Neural progenitor cell (in vitro differentiated cells): ENCODE data around the gene LIMS2. TPM values are rescaled to one million over a fixed set of nuclear protein-coding genes. Genes with fewer than 3 reads are reported as not detected.

Experiments
- DNase-seq: peaks from one replicate; pipeline ENCODE4 v3.0.0-alpha.2; 2016; ENCODE audit warnings: low spot score
- H2AFZ ChIP-seq: fragments of 200-600 bp; sonication (generic); replicated peaks from 2 replicates; pipeline ENCODE4 v1.6.1; 2016; ENCODE audit warnings: antibody characterized with exemption
- H3F3A ChIP-seq: fragments of 200-600 bp; sonication (generic); 2 replicates; pipeline ENCODE4 v1.6.1; 2016; ENCODE audit warnings: antibody characterized with exemption, low read depth
- H3K27ac ChIP-seq: fragments of 200-600 bp; sonication (generic); 2 replicates; pipeline ENCODE4 v1.5.1; 2016; ENCODE audit warnings: mild to moderate bottlenecking
- H3K27me3 ChIP-seq: fragments of 200-600 bp; sonication (generic); 2 replicates; pipeline ENCODE4 v1.6.1; 2016; ENCODE audit warnings: mild to moderate bottlenecking, moderate library complexity
- H3K36me3 ChIP-seq: fragments of 200-600 bp; sonication (generic); 2 replicates; pipeline ENCODE4 v1.5.1; 2016
- H3K4me1 ChIP-seq: fragments of 200-600 bp; sonication (generic); 2 replicates; pipeline ENCODE4 v1.6.1; 2016; ENCODE audit warnings: mixed run types
- H3K4me2 ChIP-seq: fragments of 200-600 bp; sonication (generic); 2 replicates; pipeline ENCODE4 v1.6.1; 2016
- H3K4me3 ChIP-seq: fragments of 200-600 bp; sonication (generic); 2 replicates; pipeline ENCODE4 v1.5.1; 2016
- H3K79me2 ChIP-seq: fragments of 200-600 bp; sonication (generic); 2 replicates; pipeline ENCODE4 v1.6.1; 2016; ENCODE audit warnings: low read depth
- H3K9ac ChIP-seq: fragments of 200-600 bp; sonication (generic); 2 replicates; pipeline ENCODE4 v1.6.1; 2016
- H3K9me3 ChIP-seq: fragments of 200-600 bp; sonication (generic); 2 replicates; pipeline ENCODE4 v1.5.1; 2016; ENCODE audit warnings: low read depth
- H4K20me1 ChIP-seq: fragments of 200-600 bp; sonication (generic); 2 replicates; pipeline ENCODE4 v1.6.1; 2016; ENCODE audit warnings: low read depth
- H3K27ac Mint-ChIP-seq: 3 replicates; pipeline ENCODE4 v1.8.0; 2021; ENCODE audit warnings: mixed read lengths
- H3K27me3 Mint-ChIP-seq: 2 replicates; pipeline ENCODE4 v1.8.0; 2022; ENCODE audit warnings: low read depth, mild to moderate bottlenecking, inconsistent platforms, moderate library complexity, mixed read lengths; ENCODE audit not compliant: insufficient read depth
- H3K36me3 Mint-ChIP-seq: 3 replicates; pipeline ENCODE4 v1.8.0; 2021; ENCODE audit warnings: mixed read lengths
- H3K4me1 Mint-ChIP-seq: 3 replicates; pipeline ENCODE4 v1.8.0; 2021; ENCODE audit warnings: mixed read lengths
- H3K4me3 Mint-ChIP-seq: 3 replicates; pipeline ENCODE4 v1.8.0; 2021; ENCODE audit warnings: mild to moderate bottlenecking, moderate library complexity, mixed read lengths
- H3K9me3 Mint-ChIP-seq: 3 replicates; pipeline ENCODE4 v1.8.0; 2020; ENCODE audit warnings: mixed read lengths
- EZH2 ChIP-seq: fragments of 200-600 bp; sonication (generic); IDR thresholded peaks from 2 replicates; pipeline ENCODE4 v1.6.1; 2017; ENCODE audit warnings: antibody characterized with exemption, mild to moderate bottlenecking, moderate library complexity
- EZH2phosphoT487 ChIP-seq: fragments of 200-600 bp; sonication (generic); IDR thresholded peaks from 2 replicates; pipeline ENCODE4 v1.6.1; 2017; ENCODE audit warnings: antibody characterized with exemption
- total RNA-seq: library from RNA; depleted of rRNA; stranded (reverse); fragments of >200 nt; gene quantifications from 2 replicates; pipeline ENCODE4 v1.2.3, GENCODE V29; 2015; ENCODE audit warnings: low replicate concordance
- TF ChIP-seq, protein P1 (sequence below): fragments of 200-600 bp; sonication (generic); IDR thresholded peaks from 2 replicates; pipeline ENCODE4 v1.5.1; 2017; ENCODE audit warnings: antibody characterized with exemption, mild to moderate bottlenecking

The LIMS2 gene
- total RNA-seq, 1 donor from 2014 or later, result not detected

DNA sequence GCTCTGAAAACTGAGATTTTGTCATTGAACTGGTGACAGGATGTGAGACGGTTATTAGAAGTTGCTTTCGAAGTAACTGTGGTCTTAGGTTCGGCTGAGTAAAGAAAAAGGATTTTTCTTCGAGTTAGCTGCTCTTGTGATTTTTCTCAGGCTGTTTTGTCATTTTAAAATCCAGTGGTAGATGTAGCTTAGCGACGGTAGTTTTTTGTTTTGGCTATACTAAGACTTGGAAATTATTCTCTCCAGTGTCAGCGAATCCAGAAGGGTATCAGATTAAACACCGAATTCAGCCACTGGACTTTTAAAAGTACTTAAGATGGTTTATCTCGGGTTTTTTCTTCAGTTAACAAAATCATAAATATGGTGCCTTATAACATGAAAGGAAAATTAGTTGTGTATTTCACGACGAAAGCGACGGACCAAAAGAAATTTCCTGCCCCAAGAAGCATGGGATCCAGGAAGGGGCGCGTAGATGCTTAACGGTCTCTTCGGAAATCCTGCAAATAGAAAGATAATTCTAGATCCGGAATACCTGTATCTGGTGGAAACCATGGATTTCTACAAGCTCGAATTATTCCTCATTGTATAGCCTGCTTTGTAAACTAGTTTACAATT lies 27.2 kb upstream of the LIMS2 start:
- no peak for TF ChIP-seq EZH2phosphoT487
- TF ChIP-seq, protein P1, sequence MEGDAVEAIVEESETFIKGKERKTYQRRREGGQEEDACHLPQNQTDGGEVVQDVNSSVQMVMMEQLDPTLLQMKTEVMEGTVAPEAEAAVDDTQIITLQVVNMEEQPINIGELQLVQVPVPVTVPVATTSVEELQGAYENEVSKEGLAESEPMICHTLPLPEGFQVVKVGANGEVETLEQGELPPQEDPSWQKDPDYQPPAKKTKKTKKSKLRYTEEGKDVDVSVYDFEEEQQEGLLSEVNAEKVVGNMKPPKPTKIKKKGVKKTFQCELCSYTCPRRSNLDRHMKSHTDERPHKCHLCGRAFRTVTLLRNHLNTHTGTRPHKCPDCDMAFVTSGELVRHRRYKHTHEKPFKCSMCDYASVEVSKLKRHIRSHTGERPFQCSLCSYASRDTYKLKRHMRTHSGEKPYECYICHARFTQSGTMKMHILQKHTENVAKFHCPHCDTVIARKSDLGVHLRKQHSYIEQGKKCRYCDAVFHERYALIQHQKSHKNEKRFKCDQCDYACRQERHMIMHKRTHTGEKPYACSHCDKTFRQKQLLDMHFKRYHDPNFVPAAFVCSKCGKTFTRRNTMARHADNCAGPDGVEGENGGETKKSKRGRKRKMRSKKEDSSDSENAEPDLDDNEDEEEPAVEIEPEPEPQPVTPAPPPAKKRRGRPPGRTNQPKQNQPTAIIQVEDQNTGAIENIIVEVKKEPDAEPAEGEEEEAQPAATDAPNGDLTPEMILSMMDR, result no peak
- no peak for TF ChIP-seq EZH2
- H3K9me3 Mint-ChIP-seq, result peaks cover 2% of the 10 kb centered on the region
- Histone ChIP-seq H3F3A (peaks cover 43% of the 10 kb centered on the region), H3K36me3 (peaks cover 5% of the 10 kb centered on the region), H3K4me3 (peak overlapping the region; percentile 84), H3K27ac (peak overlapping the region; percentile 93), H3K4me1 (peaks cover 29% of the 10 kb centered on the region), H4K20me1 (peaks cover 29% of the 10 kb centered on the region), H3K79me2 (peaks cover 32% of the 10 kb centered on the region), H3K4me2 (peak overlapping the region; percentile 82), H3K27me3 (no peaks in the 10 kb centered on the region), H3K9ac (peak overlapping the region; percentile 5), H2AFZ (no peak overlapping the region), H3K9me3 (no peaks in the 10 kb centered on the region)
- no peak for DNase-seq
- H3K4me3 Mint-ChIP-seq, result peak overlapping the region; percentile 89
- H3K27me3 Mint-ChIP-seq, result no peaks in the 10 kb centered on the region
- H3K4me1 Mint-ChIP-seq, result peaks cover 20% of the 10 kb centered on the region
- H3K27ac Mint-ChIP-seq, result peak overlapping the region; percentile 64
- peaks cover 15% of the 10 kb centered on the region for H3K36me3 Mint-ChIP-seq

- peak; percentile 89 for DNase-seq
- Mint-ChIP-seq H3K9me3 (peaks cover 2% of the 10 kb centered on the region), H3K36me3 (peaks cover 12% of the 10 kb centered on the region), H3K4me3 (peak overlapping the region; percentile 94), H3K27me3 (peaks cover 2% of the 10 kb centered on the region), H3K27ac (peak overlapping the region; percentile 64), H3K4me1 (peaks cover 20% of the 10 kb centered on the region)
- Histone ChIP-seq H3K9me3 (no peaks in the 10 kb centered on the region), H3K36me3 (peaks cover 5% of the 10 kb centered on the region), H3K79me2 (peaks cover 32% of the 10 kb centered on the region), H3K4me2 (peak overlapping the region; percentile 82), H3K27ac (peak overlapping the region; percentile 93), H3K9ac (peak overlapping the region; percentile 66), H4K20me1 (peaks cover 29% of the 10 kb centered on the region), H3K27me3 (no peaks in the 10 kb centered on the region), H3F3A (peaks cover 43% of the 10 kb centered on the region), H3K4me1 (peaks cover 29% of the 10 kb centered on the region), H3K4me3 (peak overlapping the region; percentile 84), H2AFZ (peak overlapping the region; percentile 59)
- TF ChIP-seq, protein P1, result peak; percentile 13
- no peak for TF ChIP-seq EZH2phosphoT487
Measured at GRCh38 chr2:127701651-127702394, 26.5 kb upstream of the LIMS2 start.

DNA sequence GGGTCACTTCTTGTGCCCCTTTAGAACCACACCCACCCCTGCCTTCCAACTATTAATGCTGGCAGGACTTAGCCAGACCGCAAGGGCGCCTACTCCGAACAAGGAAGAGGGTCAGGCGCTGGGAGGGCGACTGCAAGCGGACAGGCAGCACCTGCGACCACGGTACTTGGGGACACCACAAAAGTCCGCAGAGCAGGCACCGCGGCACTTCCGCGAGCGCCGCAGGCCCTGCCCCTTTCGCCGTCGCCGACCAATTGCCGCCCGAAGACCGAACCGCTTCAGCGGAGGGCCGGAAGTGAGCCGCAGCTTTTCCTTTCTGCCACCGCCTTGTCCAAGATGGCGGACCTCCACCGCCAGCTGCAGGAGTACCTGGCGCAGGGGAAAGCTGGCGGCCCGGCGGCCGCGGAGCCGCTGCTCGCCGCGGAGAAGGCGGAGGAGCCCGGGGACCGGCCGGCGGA lies 25.9 kb upstream of the LIMS2 start, which contains the start of gene SFT2D3:
Gene SFT2D3 (plus strand): TSS at position 305 of the 458 bp plus-strand sequence. CDS start 32 bp downstream, at position 337.
- Mint-ChIP-seq H3K4me1 (peaks cover 20% of the 10 kb centered on the region), H3K27me3 (peaks cover 2% of the 10 kb centered on the region), H3K4me3 (peak within 1 kb of the TSS; percentile 94), H3K9me3 (peaks cover 2% of the 10 kb centered on the region), H3K36me3 (peaks cover 11% of the 10 kb centered on the region), H3K27ac (peak within 1 kb of the TSS; percentile 99)
- Histone ChIP-seq H3F3A (peaks cover 43% of the 10 kb centered on the region), H3K9ac (peak within 1 kb of the TSS; percentile 66), H3K27me3 (no peaks in the 10 kb centered on the region), H3K4me2 (peak within 1 kb of the TSS; percentile 82), H3K27ac (peak within 1 kb of the TSS; percentile 93), H3K79me2 (peaks cover 32% of the 10 kb centered on the region), H4K20me1 (peaks cover 29% of the 10 kb centered on the region), H3K36me3 (peaks cover 5% of the 10 kb centered on the region), H3K4me1 (peaks cover 29% of the 10 kb centered on the region), H2AFZ (peak within 1 kb of the TSS; percentile 71), H3K9me3 (no peaks in the 10 kb centered on the region), H3K4me3 (peak within 1 kb of the TSS; percentile 84)
- DNase-seq, result peak; percentile 95
- TF ChIP-seq EZH2phosphoT487, result no peak
- TF ChIP-seq, protein P1, result no peak
- TF ChIP-seq EZH2, result no peak
